A204.1 (cell line): Measurements from ENCODE around the gene CABP7.

Experiments
- FAIRE-seq: peaks from 2 replicates; lab custom pipeline; 2012; peaks lifted over from hg19 to GRCh38; lab: Jason Lieb, UNC

The CABP7 gene

DNA sequence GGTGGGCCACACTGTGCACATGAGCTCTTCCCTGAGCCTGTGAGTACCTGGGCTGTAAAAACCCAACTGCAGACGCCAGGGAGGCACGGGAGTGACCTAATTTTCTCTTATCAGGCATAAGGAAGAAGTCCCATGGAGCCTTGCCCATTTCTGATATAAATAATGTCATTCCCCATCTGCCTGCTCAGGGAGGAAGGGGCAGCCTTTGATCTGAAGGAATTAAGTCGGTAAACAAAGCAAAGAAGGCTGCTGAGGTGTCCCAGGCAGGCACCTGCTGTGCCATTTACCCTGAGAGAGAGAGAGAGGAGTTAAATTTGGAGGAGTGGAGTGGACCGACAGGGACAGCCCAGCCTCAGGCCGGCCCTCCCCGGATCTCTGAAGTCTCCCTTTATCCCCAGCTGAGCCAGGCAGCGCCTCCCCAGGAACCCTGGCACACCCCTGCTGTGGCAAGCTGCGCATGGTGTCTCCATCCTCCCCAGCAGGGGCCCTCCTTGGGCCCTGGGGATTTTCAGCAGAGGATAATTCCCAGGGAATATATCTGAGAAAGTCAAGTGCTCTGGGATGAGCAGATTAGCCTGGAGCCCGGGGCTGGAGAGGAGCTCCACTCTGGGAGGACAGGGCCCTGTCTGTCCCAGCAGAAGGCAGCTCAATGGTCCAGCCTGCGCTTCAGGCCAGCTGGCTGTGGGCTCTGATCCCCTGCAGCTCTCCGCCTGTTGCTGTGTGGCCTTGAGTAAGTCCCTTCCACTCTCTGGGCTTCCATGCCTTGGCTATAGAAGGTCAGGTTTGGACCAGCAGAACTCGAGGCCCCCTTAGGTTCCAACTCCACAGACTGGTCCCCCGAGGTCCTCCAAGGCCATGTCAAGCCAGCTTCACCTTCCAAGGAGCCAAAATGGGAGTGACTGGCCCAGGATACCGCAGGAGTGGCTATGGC is 17.5 kb upstream of the CABP7 start:
- FAIRE-seq: no peak

DNA sequence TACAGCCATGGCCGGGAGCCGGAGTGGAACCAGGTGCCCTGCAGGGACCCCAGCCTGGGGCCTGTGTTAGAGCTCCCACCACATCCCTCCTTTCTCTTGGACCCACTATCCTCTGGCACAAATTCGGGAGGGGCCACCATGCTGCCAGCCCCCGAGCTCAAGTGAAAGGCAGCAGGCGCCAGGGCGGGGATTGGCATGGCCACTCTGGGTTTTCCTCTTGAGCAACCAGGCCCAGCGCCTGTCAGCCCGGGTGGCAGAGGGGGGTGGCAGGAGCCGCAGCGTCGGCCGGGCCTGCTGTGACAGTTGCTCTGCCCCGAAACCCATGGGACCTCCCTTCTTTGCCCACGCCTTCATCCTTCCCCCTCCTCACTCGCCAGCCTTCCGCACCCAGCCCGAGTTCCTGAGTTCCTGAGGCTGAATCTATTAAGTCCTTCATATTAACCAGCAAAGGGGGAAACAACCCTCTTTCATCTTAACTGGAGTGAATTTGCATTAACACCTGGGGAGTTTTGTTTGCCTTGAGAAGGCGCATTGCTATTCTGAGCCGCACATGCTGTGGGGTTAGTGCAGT is 16.8 kb upstream of the CABP7 start:
- no peak for FAIRE-seq

DNA sequence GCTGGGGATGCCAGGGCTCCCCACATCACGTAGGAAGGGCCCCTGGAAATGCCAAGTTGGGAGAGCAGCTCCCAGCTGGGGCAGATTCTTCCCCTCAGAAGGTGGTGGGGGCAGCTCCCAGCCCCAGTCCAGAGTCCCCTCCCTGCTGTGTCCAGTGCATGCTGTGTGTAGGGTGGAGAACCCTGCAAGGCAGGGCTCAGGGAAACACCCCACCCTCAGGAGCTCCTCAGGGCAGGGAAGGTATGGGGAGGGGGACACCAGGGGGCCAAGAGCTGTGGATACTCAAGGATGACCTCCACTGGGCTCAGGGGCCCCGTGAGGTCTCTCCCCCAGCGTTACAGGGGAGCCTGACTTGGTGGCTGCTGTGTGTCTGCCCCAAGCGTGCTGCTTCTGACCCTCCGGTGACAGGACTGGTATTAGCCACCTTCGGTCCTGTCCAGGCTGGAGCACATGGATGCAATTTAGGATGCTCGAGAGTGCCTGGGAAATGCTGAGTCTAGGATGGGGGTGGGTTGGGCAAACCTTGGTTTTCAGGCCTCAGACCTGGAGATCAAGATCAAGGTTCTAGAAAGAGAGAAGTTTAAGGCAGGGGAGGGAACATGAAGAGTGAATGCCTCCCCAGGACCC is 16.1 kb upstream of the CABP7 start:
- no peak for FAIRE-seq

DNA sequence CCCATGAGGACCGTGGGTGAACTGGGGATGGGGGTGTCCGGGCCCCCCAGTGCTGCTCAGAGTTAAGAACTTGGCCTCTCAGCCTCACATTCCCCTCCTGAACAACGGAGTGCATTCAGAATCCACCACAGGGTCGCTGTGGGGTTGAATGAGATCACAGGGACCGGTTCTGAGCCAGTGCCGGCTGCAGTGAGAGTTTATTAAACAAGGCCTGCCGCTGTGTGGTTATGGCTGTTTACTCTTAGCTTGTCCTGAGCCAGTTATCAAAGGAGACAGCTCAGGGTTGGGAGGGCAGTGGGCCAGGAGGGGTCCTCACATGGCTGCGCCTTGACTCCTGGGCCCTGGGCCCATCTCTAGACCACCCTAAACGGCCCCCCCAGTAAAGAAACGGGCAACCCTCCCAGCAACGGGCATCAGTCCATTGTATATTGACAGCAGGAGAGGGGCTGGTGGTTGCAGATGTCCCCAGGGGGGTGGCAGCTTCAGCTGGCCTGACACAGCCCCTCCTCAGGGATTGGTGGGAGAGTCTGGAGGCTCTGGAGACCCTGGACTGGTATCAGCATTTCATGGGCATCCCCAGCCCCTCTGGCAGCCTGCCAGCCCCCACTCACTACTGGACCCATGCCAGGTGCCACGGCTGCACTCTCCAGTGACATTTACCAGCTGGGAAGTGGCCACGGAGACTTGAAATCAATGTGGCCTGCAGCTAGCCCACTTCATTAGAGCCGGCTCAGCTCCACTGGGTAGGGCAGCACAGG is 15.1 kb upstream of the CABP7 start:
- no peak for FAIRE-seq

DNA sequence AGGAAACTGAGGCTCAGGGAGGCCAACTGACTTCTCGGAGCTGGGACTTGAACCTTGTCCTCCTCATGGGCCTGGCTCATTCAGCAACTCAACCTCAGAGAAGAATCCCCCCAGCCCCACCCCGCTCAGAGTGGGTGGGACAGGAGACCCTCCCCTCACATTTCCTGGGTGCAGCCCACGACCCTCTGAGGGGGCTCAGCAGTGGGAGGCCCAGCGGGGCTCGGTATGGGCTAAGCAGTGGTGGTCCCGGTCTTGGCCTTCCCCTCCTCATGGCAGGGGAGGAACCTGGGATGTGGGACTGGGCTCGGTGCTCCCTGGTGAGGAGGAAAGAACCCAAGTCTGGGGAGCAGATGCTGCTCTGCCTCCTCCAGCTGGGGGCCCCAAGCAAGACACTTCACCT is 14.2 kb upstream of the CABP7 start:
- FAIRE-seq: no peak

DNA sequence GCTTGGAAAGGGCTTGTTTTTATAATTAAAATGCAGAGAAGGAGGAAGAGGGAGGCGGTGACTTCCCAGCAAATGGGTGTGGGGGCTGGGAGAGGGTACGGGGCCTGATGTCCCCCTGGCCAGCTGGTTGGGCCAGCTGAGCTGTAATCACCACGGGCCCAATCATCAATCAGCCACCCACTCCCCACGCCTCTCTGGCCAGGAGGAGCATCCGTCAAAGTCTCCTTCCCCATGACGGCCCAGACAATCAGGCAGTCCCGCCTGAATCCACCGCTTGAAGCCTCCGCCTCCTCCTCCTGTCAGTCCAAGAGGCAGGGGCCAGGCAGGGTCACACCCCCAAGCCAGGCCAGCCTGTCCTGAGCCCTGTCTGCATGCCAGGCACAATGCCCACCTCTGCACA is 13.3 kb upstream of the CABP7 start:
- FAIRE-seq: no peak

DNA sequence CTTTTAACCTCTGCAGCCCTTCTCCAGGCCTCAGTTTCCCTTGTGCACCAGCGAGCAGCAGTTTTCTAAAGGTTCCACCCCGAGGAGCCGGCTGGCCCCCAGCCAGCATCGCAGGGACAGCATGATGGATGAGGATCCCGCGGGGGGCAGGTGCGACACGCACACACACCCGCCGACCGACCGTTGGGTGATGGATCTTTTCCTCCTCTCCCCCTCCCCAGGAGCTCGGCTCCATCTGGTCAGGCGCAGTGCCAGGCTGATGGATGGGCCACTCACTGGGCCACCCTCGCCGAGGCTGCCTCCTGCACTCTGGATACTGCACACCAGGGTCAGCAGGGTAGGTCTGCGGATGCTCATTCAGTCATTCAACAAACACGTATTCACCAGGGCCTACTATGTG is 12.8 kb upstream of the CABP7 start:
- no peak for FAIRE-seq

DNA sequence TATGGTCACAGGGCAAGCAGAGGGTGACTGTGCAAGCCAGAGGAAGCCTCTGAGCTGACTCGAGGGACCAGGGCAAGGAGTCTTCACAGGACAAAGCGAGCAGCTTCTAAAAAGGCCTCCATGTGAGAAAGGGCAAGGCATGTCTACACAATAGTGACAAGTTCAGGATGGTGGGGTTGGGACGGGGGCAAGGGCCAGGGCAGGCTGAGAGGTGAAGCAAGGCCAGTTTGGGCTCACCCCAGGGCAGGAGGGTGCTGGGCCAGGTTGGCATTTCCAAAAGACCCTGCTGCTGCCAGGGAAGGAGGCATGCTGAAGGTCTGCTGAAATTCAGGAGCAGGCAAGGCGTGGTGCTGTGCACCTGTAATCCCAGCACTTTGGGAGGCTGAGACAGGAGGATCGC is 12.3 kb upstream of the CABP7 start:
- FAIRE-seq: no peak

DNA sequence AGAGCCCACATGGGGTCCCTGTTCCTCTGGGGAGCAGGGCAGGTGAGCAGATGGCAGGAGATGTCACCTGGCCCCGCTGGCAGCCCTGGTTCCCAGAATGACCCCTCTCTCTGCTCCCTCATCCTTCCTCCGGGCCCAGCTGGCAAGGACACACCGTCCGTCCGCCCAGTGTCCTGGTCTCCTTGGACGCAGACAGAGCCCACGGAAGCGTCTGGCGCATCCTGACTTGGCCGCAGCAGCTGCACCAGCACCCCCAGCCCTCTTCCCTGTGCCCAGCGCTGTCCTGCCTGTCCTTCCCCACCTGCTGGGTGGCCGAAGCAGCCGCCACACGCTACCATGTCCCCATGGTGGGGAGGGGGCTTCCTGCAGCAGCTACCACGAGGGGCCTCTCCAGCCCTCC is 9.6 kb upstream of the CABP7 start:
- no peak for FAIRE-seq

DNA sequence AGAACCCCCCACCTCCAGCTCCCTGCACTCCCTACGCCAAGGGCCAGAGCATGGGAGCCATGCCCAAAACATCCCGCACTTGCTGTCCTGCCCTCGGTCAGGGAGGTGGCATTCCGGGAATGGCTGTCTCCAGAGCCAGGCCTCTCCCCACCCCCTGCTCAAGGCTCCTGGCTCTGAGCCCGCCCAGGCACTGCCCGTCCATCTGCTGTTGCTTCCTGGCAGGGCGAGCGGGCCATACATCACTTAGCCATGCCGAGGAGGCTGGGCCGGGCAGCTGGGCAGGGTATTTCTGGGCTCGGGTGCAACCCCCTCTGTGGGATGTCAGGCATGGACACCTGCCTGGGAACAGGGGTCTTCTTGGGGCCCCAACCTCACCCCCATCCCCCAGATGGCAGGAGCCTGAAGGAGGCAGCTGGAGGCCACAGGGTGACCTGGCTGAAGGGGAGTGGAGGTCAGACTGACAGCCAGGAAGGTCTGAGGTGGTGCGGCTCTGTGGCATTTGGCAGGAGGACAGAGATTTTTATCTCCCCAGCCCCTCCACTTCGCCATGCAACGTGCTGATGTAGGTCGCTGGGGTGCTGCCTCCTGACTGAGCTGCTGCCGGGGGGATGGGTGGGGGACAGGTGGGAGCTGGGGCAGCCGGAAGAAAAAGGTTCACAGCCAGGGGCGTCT is 8.7 kb upstream of the CABP7 start:
- FAIRE-seq: no peak

DNA sequence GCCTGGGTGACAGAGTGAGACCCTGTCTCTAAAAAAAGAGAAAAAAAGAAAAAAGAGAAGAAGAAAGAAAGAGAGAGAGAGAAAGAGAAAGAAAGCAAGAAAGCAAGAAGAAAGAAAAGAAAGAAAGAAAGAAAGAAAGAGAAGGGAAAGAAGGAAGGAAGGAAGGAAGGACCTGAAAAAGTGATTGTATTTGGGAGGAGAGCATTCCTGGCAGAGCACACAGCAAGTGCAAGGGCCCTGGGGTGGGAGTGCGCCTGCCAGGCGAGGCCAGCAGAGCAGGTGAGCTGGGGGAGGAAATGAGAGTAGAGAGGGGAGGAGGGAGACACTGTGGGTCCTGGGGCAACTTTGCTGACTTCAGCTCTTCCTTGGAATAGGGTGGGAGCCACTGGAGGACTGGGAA is 7.7 kb upstream of the CABP7 start:
- FAIRE-seq: no peak

DNA sequence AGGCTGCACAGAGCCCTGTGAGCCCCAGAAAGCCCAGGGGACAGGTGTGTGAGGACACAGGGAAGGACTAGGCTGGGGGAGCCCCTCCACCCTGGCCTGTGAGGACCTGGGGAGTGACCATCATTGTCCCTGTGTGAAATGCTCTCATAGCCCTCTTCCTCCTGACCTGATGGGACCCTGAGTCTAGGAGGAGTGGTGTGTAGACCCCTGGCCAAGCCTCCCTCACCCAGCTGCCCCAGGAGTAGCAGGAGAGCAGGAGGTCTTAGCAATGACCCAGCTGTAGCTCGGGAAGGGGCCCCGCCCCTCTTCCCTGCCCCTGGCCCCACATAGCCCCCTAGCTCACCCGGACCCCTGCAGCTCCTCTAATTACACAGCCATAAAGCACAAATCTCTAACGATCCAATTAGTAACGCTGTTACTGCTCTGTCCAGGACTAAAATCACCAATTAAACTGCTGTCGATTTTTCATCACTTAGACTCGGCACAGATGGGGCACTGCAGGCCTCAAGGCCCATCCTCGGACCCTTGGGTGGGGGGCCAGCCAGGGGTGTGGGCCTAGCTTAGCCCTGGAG is 6.6 kb upstream of the CABP7 start:
- FAIRE-seq: no peak

DNA sequence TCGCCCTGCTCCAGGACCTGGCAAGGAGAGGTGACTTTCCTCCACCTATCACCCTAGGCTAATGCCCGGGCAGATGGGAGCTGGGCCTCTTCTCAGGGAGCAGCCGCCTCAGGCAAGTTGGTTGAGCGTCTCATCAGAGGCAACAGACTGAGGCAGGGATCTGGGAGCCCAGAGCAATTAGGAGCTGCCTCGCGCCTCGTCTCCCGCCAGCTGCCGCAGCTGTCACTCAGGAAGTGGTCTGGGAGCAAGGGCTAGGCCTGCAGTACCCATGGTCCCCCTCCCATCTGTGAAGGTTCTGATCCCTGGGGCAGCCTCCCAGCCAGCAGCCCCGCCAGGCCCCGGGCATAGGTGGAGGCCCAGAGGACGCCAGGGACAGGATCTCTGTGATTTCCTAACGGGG is 4.6 kb upstream of the CABP7 start:
- no peak for FAIRE-seq

DNA sequence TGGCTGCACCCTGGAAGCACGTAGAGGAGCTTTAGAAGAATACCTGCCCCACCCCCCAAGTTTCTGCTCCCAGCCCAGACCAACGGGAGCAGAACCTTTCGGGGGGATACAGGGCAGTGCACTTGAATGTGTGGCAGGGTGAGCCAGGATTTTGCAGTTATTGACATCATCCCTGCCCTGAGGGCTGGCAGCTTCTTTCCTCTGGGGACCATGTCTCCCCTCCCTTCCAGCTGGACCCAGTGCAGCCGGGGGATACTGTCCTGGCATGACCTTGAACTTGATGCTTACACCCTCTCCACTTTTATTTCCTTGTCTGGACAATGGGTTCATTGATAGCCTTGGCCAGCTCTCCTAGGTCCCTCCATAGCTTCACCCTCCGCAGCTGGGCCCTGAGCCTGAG is 4.1 kb upstream of the CABP7 start:
- no peak for FAIRE-seq

DNA sequence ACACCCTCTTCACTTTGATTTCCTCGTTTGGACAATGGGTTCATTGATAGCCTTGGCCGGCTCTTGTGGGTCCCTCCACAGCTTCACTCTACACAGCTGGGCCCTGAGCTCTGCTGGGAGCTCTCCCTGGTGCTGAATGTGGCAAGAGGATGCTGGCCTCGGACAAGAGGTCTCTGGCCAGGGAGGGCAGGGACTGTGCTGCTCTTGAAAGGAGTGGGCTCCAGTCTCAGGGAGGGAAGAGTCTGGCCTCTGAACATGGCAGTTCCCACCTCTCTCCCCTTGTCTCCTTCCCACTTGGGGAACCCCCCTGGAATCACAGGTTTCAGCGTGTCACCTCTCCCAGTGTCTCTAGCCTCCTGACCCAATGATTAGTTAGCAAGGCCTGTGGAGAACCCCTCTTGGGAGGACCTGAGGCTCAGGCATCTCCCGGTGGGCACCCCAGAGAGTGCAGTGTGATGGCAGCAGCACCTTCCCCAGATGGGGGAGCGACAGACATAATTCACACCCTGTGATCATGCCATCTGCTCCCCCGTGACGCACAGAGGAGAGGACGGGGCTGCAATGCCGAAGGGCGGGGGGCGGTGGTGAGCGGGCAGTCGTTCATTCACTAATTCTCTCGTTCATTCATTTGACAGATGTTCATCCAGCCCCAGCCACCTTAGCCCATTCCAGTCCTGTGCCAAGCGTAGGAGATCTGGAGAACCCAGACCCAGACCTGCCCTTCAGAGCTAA is 2.8 kb upstream of the CABP7 start:
- FAIRE-seq: no peak

DNA sequence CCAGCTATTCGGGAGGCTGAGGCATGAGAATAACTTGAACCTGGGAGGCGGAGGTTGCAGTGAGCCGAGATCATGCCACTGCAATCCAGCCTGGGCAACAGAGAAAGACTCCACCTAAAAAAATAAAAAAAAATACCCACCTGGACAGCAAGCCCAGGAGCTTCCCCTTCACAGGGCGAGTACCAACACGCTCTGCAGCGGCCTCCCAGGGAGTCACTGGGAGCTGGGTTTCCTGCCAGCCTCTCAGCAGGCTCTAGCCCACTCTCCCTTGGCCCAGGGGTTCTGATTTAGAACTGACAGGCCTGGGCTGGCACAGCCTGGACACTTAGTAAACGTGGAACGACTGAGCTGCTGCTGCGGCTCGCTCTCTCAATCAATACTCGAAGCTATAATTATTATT is 2.0 kb upstream of the CABP7 start:
- no peak for FAIRE-seq

DNA sequence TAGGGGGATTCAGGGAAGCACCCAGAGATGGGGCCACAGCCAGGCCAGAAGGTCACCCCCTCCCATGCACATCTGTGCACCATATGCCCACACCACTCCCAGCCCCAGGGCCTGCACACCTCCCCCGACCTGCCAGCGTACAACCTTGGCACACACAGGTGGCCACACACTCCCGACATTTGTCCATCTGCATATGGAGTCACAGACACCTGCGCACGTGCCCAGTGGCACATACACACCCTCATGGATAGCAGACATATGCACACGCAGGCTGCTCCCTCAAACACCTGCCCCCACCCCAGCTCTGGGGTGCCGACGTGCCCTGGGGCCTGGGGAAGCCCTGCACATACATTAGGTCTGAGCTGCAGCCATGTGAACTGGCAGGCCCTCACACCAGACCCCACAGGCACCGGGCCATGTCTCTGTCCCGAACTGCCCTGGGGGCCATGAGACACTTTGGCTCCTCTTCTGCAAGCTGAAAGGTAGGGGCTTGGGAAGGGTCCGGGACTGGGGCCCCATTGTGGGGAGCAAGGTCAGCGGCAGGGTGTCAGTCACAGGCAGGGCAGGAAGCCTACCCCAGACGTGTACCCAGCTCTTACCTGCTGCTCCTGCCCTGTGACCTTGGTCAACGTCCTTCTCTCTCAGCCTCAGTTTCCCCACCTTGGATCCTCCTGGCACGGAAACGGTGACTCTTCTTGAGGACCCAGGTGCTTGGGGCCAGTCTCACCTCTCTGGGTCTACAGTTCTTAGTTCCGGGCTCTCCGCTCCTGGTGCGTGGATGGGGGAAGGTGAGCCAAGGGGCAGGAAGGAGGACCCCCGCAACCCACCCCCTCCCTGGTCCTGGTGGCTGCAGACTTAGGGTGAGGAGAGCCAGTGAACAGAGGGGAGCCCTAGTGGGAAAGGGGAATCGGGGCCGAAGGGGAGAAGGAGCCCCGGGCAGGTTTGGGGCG is 579 bp upstream of the CABP7 start:
- FAIRE-seq: no peak

DNA sequence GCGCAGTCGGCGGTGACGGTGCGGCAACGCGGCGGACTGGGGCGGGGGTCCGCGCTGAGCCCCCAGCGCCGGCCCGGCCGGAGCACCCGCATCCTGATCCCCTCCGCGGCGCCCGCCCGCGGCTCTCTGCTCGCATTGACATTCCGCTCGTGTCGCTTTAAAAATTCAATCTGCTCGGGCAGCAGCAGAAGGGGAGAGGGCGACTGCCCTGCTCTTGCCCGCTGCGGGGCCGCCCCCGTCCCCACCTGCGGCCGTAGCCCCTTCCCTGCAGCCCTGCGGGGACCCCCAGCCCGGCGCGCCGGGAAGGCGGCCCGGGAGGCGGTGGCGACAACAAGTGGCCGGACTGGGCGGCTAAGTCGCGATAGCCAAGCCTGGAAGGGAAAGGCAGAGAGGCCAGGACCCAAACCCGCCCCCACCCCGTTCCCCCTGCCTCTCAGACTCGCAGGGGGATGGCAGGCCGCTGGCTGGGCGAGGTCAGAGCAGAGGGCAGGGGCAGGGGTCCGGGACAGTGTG is 1.1 kb downstream of the CABP7 start:
- no peak for FAIRE-seq

DNA sequence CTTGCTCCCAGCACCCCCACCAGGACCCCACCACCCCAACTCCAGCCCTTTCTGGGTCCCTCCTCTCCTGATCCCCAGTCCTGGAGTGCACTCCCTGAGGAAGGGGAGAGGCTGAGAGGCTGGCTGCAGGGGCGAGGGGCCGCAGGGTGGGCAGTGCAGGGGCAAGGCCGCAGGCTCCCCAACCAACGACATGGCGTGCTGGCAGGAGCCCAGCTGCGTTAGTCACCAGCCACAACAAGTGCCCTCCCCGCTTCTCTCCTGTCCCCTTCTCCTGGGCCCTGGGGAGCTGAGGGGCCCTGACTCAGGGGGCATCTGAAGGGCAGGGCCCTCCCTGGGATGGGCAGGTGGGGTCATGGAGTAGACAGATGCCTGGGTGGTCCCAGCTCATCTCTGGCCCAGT is 2.3 kb downstream of the CABP7 start:
- no peak for FAIRE-seq

DNA sequence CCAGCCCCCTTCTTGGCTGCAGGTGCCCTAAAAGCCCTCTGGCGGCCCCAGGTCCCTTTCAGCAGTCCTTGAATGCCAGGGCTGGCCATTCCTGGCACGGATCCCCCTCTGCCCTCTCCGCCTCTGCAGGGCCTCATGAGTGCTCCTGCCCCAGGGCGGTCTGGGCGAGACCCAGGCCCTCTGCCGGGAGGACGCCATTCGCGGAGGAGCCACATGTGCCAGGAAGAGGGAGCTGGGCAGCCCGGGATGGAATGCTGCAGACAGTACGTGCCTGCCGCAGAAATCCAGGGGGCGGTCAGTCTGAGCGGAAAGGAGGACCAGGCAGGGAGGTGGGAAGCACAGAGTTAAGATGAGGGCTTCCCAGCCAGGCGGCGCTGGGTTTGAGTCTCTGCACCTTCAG is 2.8 kb downstream of the CABP7 start:
- no peak for FAIRE-seq
